ENCODE measurements around the gene DAB1.

DAB1 gene

GRCh38 chr1:56995414-56996100 is 428.3 kb downstream of the DAB1 start:
- H3K9me3 ChIP-seq (ENCODE audit: control insufficient read depth, low read depth, low read length) = no peaks in the 10 kb centered on the region
- no peaks in the 10 kb centered on the region for H3K36me3 ChIP-seq (ENCODE audit: control insufficient read depth, low read depth, low read length)
- no peak overlapping the region for H3K27ac ChIP-seq (ENCODE audit: low read length)
- peaks cover 11% of the 10 kb centered on the region for H3K4me1 ChIP-seq (ENCODE audit: control insufficient read depth, low read depth, low read length)
- H3K27me3 ChIP-seq (ENCODE audit: control insufficient read depth, insufficient read depth, low read length) = no peaks in the 10 kb centered on the region
- no peak overlapping the region for H3K4me3 ChIP-seq (ENCODE audit: low read length)
- H3K9ac ChIP-seq (ENCODE audit: low read length) = no peak overlapping the region

- H3K27me3 ChIP-seq (ENCODE audit: control insufficient read depth, insufficient read depth, low read length) = no peaks in the 10 kb centered on the region
- H3K4me1 ChIP-seq (ENCODE audit: control insufficient read depth, low read depth, low read length) = peaks cover 11% of the 10 kb centered on the region
- H3K9me3 ChIP-seq (ENCODE audit: control insufficient read depth, low read depth, low read length) = no peaks in the 10 kb centered on the region
- H3K36me3 ChIP-seq (ENCODE audit: control insufficient read depth, low read depth, low read length) = no peaks in the 10 kb centered on the region
- no peak overlapping the region for H3K4me3 ChIP-seq (ENCODE audit: low read length)
- H3K27ac ChIP-seq (ENCODE audit: low read length) = no peak overlapping the region
- no peak overlapping the region for H3K9ac ChIP-seq (ENCODE audit: low read length)
Measured at GRCh38 chr1:56993475-56993874, 430.4 kb downstream of the DAB1 start.

GRCh38 chr1:56992318-56993125 is 431.3 kb downstream of the DAB1 start:
- Histone ChIP-seq H3K4me3 (ENCODE audit: low read length) (no peak overlapping the region), H3K36me3 (ENCODE audit: control insufficient read depth, low read depth, low read length) (no peaks in the 10 kb centered on the region), H3K9me3 (ENCODE audit: control insufficient read depth, low read depth, low read length) (no peaks in the 10 kb centered on the region), H3K9ac (ENCODE audit: low read length) (no peak overlapping the region), H3K4me1 (ENCODE audit: control insufficient read depth, low read depth, low read length) (peaks cover 11% of the 10 kb centered on the region), H3K27ac (ENCODE audit: low read length) (no peak overlapping the region), H3K27me3 (ENCODE audit: control insufficient read depth, insufficient read depth, low read length) (no peaks in the 10 kb centered on the region)

- Histone ChIP-seq H3K9ac (ENCODE audit: low read length) (no peak overlapping the region), H3K27me3 (ENCODE audit: control insufficient read depth, insufficient read depth, low read length) (no peaks in the 10 kb centered on the region), H3K36me3 (ENCODE audit: control insufficient read depth, low read depth, low read length) (no peaks in the 10 kb centered on the region), H3K4me1 (ENCODE audit: control insufficient read depth, low read depth, low read length) (peaks cover 11% of the 10 kb centered on the region), H3K4me3 (ENCODE audit: low read length) (no peak overlapping the region), H3K9me3 (ENCODE audit: control insufficient read depth, low read depth, low read length) (no peaks in the 10 kb centered on the region), H3K27ac (ENCODE audit: low read length) (no peak overlapping the region)
Measured at GRCh38 chr1:56991576-56991975, 432.3 kb downstream of the DAB1 start.

GRCh38 chr1:56986397-56986796 is 437.5 kb downstream of the DAB1 start:
- no peaks in the 10 kb centered on the region for H3K27me3 ChIP-seq (ENCODE audit: control insufficient read depth, insufficient read depth, low read length)
- no peaks in the 10 kb centered on the region for H3K9me3 ChIP-seq (ENCODE audit: control insufficient read depth, low read depth, low read length)
- no peak overlapping the region for H3K4me3 ChIP-seq (ENCODE audit: low read length)
- H3K36me3 ChIP-seq (ENCODE audit: control insufficient read depth, low read depth, low read length) = no peaks in the 10 kb centered on the region
- H3K9ac ChIP-seq (ENCODE audit: low read length) = no peak overlapping the region
- no peaks in the 10 kb centered on the region for H3K4me1 ChIP-seq (ENCODE audit: control insufficient read depth, low read depth, low read length)
- no peak overlapping the region for H3K27ac ChIP-seq (ENCODE audit: low read length)

GRCh38 chr1:56985857-56986256 is 438.0 kb downstream of the DAB1 start:
- Histone ChIP-seq H3K4me1 (ENCODE audit: control insufficient read depth, low read depth, low read length) (no peaks in the 10 kb centered on the region), H3K36me3 (ENCODE audit: control insufficient read depth, low read depth, low read length) (no peaks in the 10 kb centered on the region), H3K27me3 (ENCODE audit: control insufficient read depth, insufficient read depth, low read length) (no peaks in the 10 kb centered on the region), H3K9ac (ENCODE audit: low read length) (no peak overlapping the region), H3K27ac (ENCODE audit: low read length) (no peak overlapping the region), H3K4me3 (ENCODE audit: low read length) (no peak overlapping the region), H3K9me3 (ENCODE audit: control insufficient read depth, low read depth, low read length) (no peaks in the 10 kb centered on the region)

- Histone ChIP-seq H3K4me1 (ENCODE audit: control insufficient read depth, low read depth, low read length) (no peaks in the 10 kb centered on the region), H3K36me3 (ENCODE audit: control insufficient read depth, low read depth, low read length) (no peaks in the 10 kb centered on the region), H3K9me3 (ENCODE audit: control insufficient read depth, low read depth, low read length) (no peaks in the 10 kb centered on the region), H3K9ac (ENCODE audit: low read length) (no peak overlapping the region), H3K4me3 (ENCODE audit: low read length) (no peak overlapping the region), H3K27me3 (ENCODE audit: control insufficient read depth, insufficient read depth, low read length) (no peaks in the 10 kb centered on the region), H3K27ac (ENCODE audit: low read length) (no peak overlapping the region)
Measured at GRCh38 chr1:56983484-56983883, 440.4 kb downstream of the DAB1 start.

- H3K27ac ChIP-seq (ENCODE audit: low read length) = no peak overlapping the region
- H3K36me3 ChIP-seq (ENCODE audit: control insufficient read depth, low read depth, low read length) = no peaks in the 10 kb centered on the region
- no peak overlapping the region for H3K9ac ChIP-seq (ENCODE audit: low read length)
- H3K27me3 ChIP-seq (ENCODE audit: control insufficient read depth, insufficient read depth, low read length) = no peaks in the 10 kb centered on the region
- no peaks in the 10 kb centered on the region for H3K4me1 ChIP-seq (ENCODE audit: control insufficient read depth, low read depth, low read length)
- no peak overlapping the region for H3K4me3 ChIP-seq (ENCODE audit: low read length)
- H3K9me3 ChIP-seq (ENCODE audit: control insufficient read depth, low read depth, low read length) = no peaks in the 10 kb centered on the region
Measured at GRCh38 chr1:56979986-56980755, 443.7 kb downstream of the DAB1 start.

- Histone ChIP-seq H3K27me3 (ENCODE audit: control insufficient read depth, insufficient read depth, low read length) (no peaks in the 10 kb centered on the region), H3K9me3 (ENCODE audit: control insufficient read depth, low read depth, low read length) (no peaks in the 10 kb centered on the region), H3K4me3 (ENCODE audit: low read length) (no peak overlapping the region), H3K4me1 (ENCODE audit: control insufficient read depth, low read depth, low read length) (no peaks in the 10 kb centered on the region), H3K27ac (ENCODE audit: low read length) (no peak overlapping the region), H3K9ac (ENCODE audit: low read length) (no peak overlapping the region), H3K36me3 (ENCODE audit: control insufficient read depth, low read depth, low read length) (no peaks in the 10 kb centered on the region)
Measured at GRCh38 chr1:56978819-56979218, 445.0 kb downstream of the DAB1 start.

- no peak overlapping the region for H3K9ac ChIP-seq (ENCODE audit: low read length)
- no peak overlapping the region for H3K27ac ChIP-seq (ENCODE audit: low read length)
- no peaks in the 10 kb centered on the region for H3K36me3 ChIP-seq (ENCODE audit: control insufficient read depth, low read depth, low read length)
- H3K4me1 ChIP-seq (ENCODE audit: control insufficient read depth, low read depth, low read length) = no peaks in the 10 kb centered on the region
- H3K9me3 ChIP-seq (ENCODE audit: control insufficient read depth, low read depth, low read length) = no peaks in the 10 kb centered on the region
- no peak overlapping the region for H3K4me3 ChIP-seq (ENCODE audit: low read length)
- H3K27me3 ChIP-seq (ENCODE audit: control insufficient read depth, insufficient read depth, low read length) = no peaks in the 10 kb centered on the region
Measured at GRCh38 chr1:56977910-56978309, 445.9 kb downstream of the DAB1 start.

GRCh38 chr1:56975446-56975845 is 448.4 kb downstream of the DAB1 start:
- Histone ChIP-seq H3K27ac (ENCODE audit: low read length) (no peak overlapping the region), H3K9ac (ENCODE audit: low read length) (no peak overlapping the region), H3K4me1 (ENCODE audit: control insufficient read depth, low read depth, low read length) (no peaks in the 10 kb centered on the region), H3K9me3 (ENCODE audit: control insufficient read depth, low read depth, low read length) (no peaks in the 10 kb centered on the region), H3K36me3 (ENCODE audit: control insufficient read depth, low read depth, low read length) (no peaks in the 10 kb centered on the region), H3K4me3 (ENCODE audit: low read length) (no peak overlapping the region), H3K27me3 (ENCODE audit: control insufficient read depth, insufficient read depth, low read length) (no peaks in the 10 kb centered on the region)
